Esophagus (tissue), 2 donors: ENCODE results near the gene ZNF222. TPM values are rescaled to one million over a fixed set of nuclear protein-coding genes. Genes with fewer than 3 reads are reported as not detected.
A peak's percentile ranks its signal among the peaks of the same experiment; 100 is the strongest.

Experiments
- H3K27ac ChIP-seq, 2 donors: one replicate each; pipeline ENCODE4 v1.5.1; 2013; ENCODE audit warnings: low read depth in 2 of 2, mild to moderate bottlenecking in 2 of 2, inconsistent platforms in 1 of 2, low read length in 1 of 2, moderate library complexity in 1 of 2
- H3K27me3 ChIP-seq, 2 donors: one replicate each; pipeline ENCODE4 v1.6.1; 2013; ENCODE audit warnings: low read length in 2 of 2, control low read depth in 1 of 2, mild to moderate bottlenecking in 1 of 2; ENCODE audit not compliant: insufficient read depth in 2 of 2, control insufficient read depth in 1 of 2
- H3K36me3 ChIP-seq, 2 donors: one replicate each; pipeline ENCODE4 v1.6.1; 2013; ENCODE audit warnings: low read length in 1 of 2; ENCODE audit not compliant: control insufficient read depth in 2 of 2, insufficient read depth in 2 of 2
- H3K4me1 ChIP-seq, 2 donors: one replicate each; pipeline ENCODE4 v1.6.1; 2013; ENCODE audit warnings: low read length in 1 of 2; ENCODE audit not compliant: control insufficient read depth in 2 of 2, insufficient read depth in 2 of 2
- H3K4me3 ChIP-seq, 2 donors: one replicate each; pipeline ENCODE4 v1.5.1; 2013; ENCODE audit warnings: low read length in 2 of 2, mild to moderate bottlenecking in 2 of 2, low read depth in 1 of 2, moderate library complexity in 1 of 2
- H3K9me3 ChIP-seq, 2 donors: one replicate each; pipeline ENCODE4 v1.6.1; 2013; ENCODE audit warnings: mild to moderate bottlenecking in 2 of 2, low read depth in 1 of 2, low read length in 1 of 2, moderate library complexity in 1 of 2; ENCODE audit not compliant: control insufficient read depth in 2 of 2, insufficient read depth in 1 of 2
- WGBS, 2 donors: extraction: QIAGEN DNeasy Blood & Tissue Kit; methylation state at CpG; one replicate each; pipeline ENCODE4 v1.1.7; 2013; 5-methylcytosine and 5-hydroxymethylcytosine counted together
- polyA plus RNA-seq, 2 donors: library from polyadenylated mRNA; stranded (reverse); fragments of 200-250 nt; gene quantifications; one replicate each; pipeline ENCODE4 v1.2.3, GENCODE V29; 2013
- donor health status: healthy with polysubstance abuse.
- donor health status: Bipolar disorder and iron deficiency.

ZNF222 gene
- polyA plus RNA-seq, 2 donors = 1.4 to 1.6 TPM

- H3K4me3 ChIP-seq = peak overlapping the region; percentile 68 to 79
- WGBS, 2 donors = 12 to 16% methylated on average over 21 of the region's 21 CpGs
- H3K27ac ChIP-seq = peak overlapping the region; percentile 28 to 45
- no peaks in the 10 kb centered on the region for H3K4me1 ChIP-seq
- H3K27me3 ChIP-seq = no peaks in the 10 kb centered on the region
- peaks cover 2 to 4% of the 10 kb centered on the region in 2 donors for H3K9me3 ChIP-seq
- H3K36me3 ChIP-seq = peaks cover 2 to 6% of the 10 kb centered on the region in 2 donors
These were observed 25.8 kb downstream of the ZNF222 start for GRCh38 chr19:44050740-44051649.

DNA sequence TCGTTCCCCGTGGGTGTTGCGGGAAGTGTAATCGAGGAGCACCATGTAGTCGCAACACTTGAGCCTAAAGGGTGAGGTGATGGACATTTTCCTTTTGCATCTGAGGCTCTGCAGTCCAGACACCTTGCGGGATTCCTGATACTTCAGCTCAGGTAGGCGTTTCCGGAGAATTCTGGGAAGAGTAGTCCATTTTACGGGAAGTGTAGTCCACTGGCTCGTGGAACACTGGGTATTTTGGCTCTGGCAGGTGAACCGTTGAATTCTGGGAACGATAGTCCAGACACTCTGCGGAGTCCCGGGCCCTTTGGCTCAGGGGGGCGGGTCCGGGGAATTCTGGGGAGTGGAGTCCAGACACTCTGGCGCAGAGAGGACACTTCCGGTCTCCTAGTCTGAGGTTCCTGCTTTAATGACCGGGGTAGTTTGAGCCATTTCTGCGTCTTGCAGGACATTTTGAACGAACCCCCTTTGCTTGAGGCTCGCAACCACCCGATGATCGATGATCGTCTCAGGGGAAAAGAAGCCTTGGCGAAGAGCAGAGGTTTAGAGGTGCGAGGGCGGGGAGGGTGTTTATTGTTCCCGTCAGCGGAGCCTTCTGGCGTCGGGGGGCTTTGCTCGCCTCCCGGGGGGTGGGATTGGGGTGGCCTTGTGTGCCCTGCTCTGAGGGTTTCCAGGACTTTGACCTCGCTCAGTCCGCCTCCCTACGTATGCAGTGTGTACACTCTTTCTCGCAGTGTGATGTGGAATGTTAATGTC is 26.6 kb downstream of the ZNF222 start, which contains the start of gene ZNF223:
TSS of gene ZNF223 (plus strand) at position 387 of the 753 bp plus-strand sequence. CDS start 3,141 bp downstream, outside the sequence.
- WGBS, 2 donors = 1 to 2% methylated on average over 37 to 38 of the region's 38 CpGs
- Histone ChIP-seq H3K27me3 (no peaks in the 10 kb centered on the region), H3K27ac (peak within 1 kb of the TSS; percentile 28 to 79), H3K9me3 (peaks cover 2 to 4% of the 10 kb centered on the region in 2 donors), H3K4me1 (no peaks in the 10 kb centered on the region), H3K36me3 (peaks cover 3 to 7% of the 10 kb centered on the region in 2 donors), H3K4me3 (peak within 1 kb of the TSS; percentile 68 to 79)

DNA sequence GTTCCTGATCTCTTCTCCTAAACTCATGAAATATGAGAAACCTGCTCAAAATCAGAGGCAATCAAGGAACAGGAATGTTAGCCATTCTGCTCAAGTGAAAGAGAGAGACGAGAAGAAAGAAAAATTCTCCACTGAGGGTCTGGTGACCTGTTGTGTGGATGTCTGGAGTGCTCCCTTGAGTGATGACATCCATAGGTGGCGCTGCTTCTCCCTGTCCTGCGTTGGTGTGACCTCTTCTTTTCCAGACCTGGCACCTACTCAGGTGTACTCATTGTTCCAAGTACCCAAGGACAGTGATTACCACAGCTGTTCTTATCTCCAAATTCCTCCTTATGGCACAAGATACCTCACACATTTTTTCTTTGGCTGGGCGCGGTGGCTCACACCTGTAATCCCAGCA is 30.7 kb downstream of the ZNF222 start:
- H3K9me3 ChIP-seq = peaks cover 5 to 14% of the 10 kb centered on the region in 2 donors
- peaks cover 8 to 20% of the 10 kb centered on the region in 2 donors for H3K36me3 ChIP-seq

GRCh38 chr19:44059229-44059628 is 34.0 kb downstream of the ZNF222 start:
- no peak overlapping the region for H3K4me3 ChIP-seq
- H3K27me3 ChIP-seq = no peaks in the 10 kb centered on the region
- no peak overlapping the region for H3K27ac ChIP-seq
- peaks cover 12 to 21% of the 10 kb centered on the region in 2 donors for H3K9me3 ChIP-seq
- no peaks in the 10 kb centered on the region for H3K4me1 ChIP-seq
- H3K36me3 ChIP-seq = peaks cover 15 to 30% of the 10 kb centered on the region in 2 donors
- WGBS, 2 donors = 88 to 94% methylated on average over 2 of the region's 2 CpGs

More for the DNA sequence above, 30.7 kb downstream of the ZNF222 start:
- Histone ChIP-seq H3K27ac (no peak overlapping the region), H3K4me3 (no peak overlapping the region), H3K4me1 (no peaks in the 10 kb centered on the region), H3K27me3 (no peaks in the 10 kb centered on the region)
- 88 to 97% methylated on average over 5 of the region's 5 CpGs for WGBS, 2 donors

- no peak overlapping the region for H3K27ac ChIP-seq
- peaks cover 11 to 26% of the 10 kb centered on the region in 2 donors for H3K9me3 ChIP-seq
- no peaks in the 10 kb centered on the region for H3K4me1 ChIP-seq
- no peaks in the 10 kb centered on the region for H3K27me3 ChIP-seq
- H3K4me3 ChIP-seq = no peak overlapping the region
- H3K36me3 ChIP-seq = peaks cover 13 to 24% of the 10 kb centered on the region in 2 donors
- 92 to 95% methylated on average over 1 of the region's 1 CpG for WGBS, 2 donors
These were observed 35.9 kb downstream of the ZNF222 start for GRCh38 chr19:44061038-44061437.

DNA sequence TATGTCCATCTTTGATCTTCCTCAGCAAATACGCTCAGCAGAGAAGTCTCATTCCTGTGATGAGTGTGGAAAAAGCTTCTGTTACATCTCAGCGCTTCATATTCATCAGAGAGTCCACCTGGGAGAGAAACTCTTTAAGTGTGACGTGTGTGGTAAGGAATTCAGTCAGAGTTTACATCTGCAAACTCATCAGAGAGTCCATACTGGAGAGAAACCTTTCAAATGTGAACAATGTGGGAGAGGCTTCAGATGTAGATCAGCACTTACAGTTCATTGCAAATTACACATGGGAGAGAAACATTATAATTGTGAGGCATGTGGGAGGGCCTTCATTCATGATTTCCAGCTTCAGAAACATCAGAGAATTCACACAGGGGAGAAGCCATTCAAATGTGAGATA is 41.1 kb downstream of the ZNF222 start:
- H3K9me3 ChIP-seq = peaks cover 16 to 22% of the 10 kb centered on the region in 2 donors
- peaks cover 14% of the 10 kb centered on the region in 2 donors for H3K36me3 ChIP-seq
- WGBS, 2 donors = 73 to 81% methylated on average over 3 of the region's 3 CpGs
- H3K27ac ChIP-seq = no peak overlapping the region
- H3K4me1 ChIP-seq = no peaks in the 10 kb centered on the region
- no peak overlapping the region for H3K4me3 ChIP-seq
- no peaks in the 10 kb centered on the region for H3K27me3 ChIP-seq

DNA sequence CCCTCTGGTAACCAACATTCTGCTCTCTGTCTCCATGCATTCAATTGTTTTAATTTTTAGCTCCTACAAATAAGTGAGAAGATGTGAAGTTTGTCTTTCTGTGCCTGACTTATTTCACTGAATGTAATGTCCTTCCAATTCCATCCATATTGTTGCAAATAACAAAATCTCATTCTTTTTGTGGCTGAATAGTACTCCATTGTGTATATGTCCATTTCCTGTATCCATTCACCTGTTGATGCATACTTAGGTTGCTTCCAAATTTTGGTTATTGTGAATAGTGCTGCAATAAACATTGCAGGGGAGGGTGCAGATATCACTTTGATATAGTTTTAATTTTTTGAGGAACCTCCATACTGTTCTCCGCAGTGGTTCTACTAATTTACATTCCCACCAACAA is 44.2 kb downstream of the ZNF222 start:
- WGBS, 2 donors = 92 to 97% methylated on average over 1 of the region's 1 CpG
- H3K27me3 ChIP-seq = no peaks in the 10 kb centered on the region
- peaks cover 9 to 15% of the 10 kb centered on the region in 2 donors for H3K9me3 ChIP-seq
- no peaks in the 10 kb centered on the region for H3K4me1 ChIP-seq
- H3K36me3 ChIP-seq = peaks cover 5 to 7% of the 10 kb centered on the region in 2 donors
- H3K4me3 ChIP-seq = no peak overlapping the region
- no peak overlapping the region for H3K27ac ChIP-seq

DNA sequence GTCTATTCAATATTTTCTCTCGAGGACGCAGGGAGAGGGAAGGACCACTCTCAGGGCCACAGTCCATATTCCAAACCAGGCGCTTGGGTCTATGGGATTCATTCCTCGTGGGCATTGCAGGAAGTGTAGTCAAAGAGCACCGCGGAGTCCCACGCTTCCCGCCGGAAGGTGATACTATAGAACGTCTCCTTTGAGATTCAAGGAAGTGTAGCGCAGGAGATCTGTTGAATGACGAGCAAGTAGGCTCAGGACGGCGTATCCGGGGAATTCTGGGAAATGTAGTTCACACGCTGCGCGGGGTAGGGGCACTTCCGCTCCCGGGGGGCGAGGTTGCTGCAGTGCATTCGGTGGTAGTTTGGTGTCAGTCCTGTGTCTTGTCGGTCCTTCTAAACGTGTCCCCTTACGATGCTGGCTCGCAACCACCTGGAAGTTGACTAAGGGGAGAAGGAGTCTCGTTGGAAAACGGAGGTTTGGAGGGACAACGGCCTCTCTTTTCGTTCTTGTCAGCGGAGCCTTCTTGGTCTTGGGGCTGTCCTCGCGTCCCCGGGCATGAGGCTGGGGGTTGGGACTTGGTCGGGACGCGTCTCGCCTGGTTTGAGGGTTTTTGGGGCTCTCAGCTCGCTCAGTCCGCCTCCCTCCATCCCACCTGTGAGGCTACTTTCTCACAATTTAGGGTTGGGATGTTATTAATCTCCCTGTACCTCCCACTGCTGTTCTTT is 46.8 kb downstream of the ZNF222 start, which contains the start of gene ZNF284:
TSS of gene ZNF284 (plus strand) at position 336 of the 719 bp plus-strand sequence. CDS start 4,231 bp downstream, outside the sequence.
- no peaks in the 10 kb centered on the region for H3K27me3 ChIP-seq
- no peaks in the 10 kb centered on the region for H3K4me1 ChIP-seq
- peak within 1 kb of the TSS; percentile 9 to 68 for H3K27ac ChIP-seq
- peaks cover 0 to 2% of the 10 kb centered on the region in 2 donors for H3K9me3 ChIP-seq
- H3K4me3 ChIP-seq = peak within 1 kb of the TSS; percentile 63 to 82
- 1% methylated on average over 40 of the region's 40 CpGs for WGBS, 2 donors
- peaks cover 0 to under 1% of the 10 kb centered on the region in 2 donors for H3K36me3 ChIP-seq
